Testis (tissue), 3 donors: ENCODE results near the gene PHLDB3. TPM values are rescaled to one million over a fixed set of nuclear protein-coding genes. Genes with fewer than 3 reads are reported as not detected.

Source experiments
- DNase-seq: peaks from one replicate; pipeline ENCODE4 v3.0.0-alpha.2; 2019
- H3K27ac ChIP-seq, 2 donors: fragments of 200-600 bp; sonication (generic); one replicate each; pipeline ENCODE4 v1.5.1; 2019
- H3K27me3 ChIP-seq: fragments of 200-600 bp; sonication (generic); one replicate; pipeline ENCODE4 v1.5.1; 2019
- H3K36me3 ChIP-seq: fragments of 200-600 bp; sonication (generic); one replicate; pipeline ENCODE4 v1.5.1; 2017; ENCODE audit warnings: low read depth; ENCODE audit errors: missing control alignments
- H3K4me1 ChIP-seq: fragments of 200-600 bp; sonication (generic); one replicate; pipeline ENCODE4 v1.5.1; 2019
- H3K4me3 ChIP-seq, 2 donors: fragments of 200-600 bp; sonication (generic); one replicate each; pipeline ENCODE4 v1.5.1; 2017 to 2019
- H3K9me3 ChIP-seq: fragments of 200-600 bp; sonication (generic); one replicate; pipeline ENCODE4 v1.5.1; 2017
- CTCF ChIP-seq, 3 experiments: fragments of 450-650 bp in 2 of 3; fragments of 200-600 bp in 1 of 3; sonication (generic) in 1 of 3; IDR thresholded peaks; one replicate each; pipeline ENCODE4 v1.5.1; 2016 to 2019; ENCODE audit warnings: antibody characterized with exemption in 3 of 3, mild to moderate bottlenecking in 2 of 3, moderate library complexity in 1 of 3
- POLR2A ChIP-seq: fragments of 450-650 bp; IDR thresholded peaks from one replicate; pipeline ENCODE4 v1.6.1; 2017; ENCODE audit warnings: antibody characterized with exemption, mild to moderate bottlenecking, moderate library complexity
- WGBS, 2 donors: methylation state at CpG; one replicate each; pipeline ENCODE4 v1.1.5; 2018; 5-methylcytosine and 5-hydroxymethylcytosine counted together
- intact Hi-C: fragments of 100-400 bp; cut with DNase I; formaldehyde crosslinking; loops from one replicate; pipeline ENCODE4 v1.15.1; 2023; ENCODE audit warnings: low total_unique reads
- polyA plus RNA-seq: library from polyadenylated mRNA; stranded (reverse); fragments of 350-450 nt; fragmentation: Illumina TruSeq; extraction: RNeasy Lipid Tissue Mini Kit (QIAGEN cat#74804); gene quantifications from one replicate; pipeline ENCODE4 v1.2.3, GENCODE V29; 2014; ENCODE audit warnings: low read depth, low replicate concordance; ENCODE audit not compliant: insufficient read depth
- total RNA-seq, 2 donors: library from RNA; depleted of rRNA; stranded (reverse); fragments of >200 nt; gene quantifications; one replicate each; pipeline ENCODE4 v1.2.3, GENCODE V29; 2016

PHLDB3 gene
- total and polyA plus RNA-seq, 3 donors from 2014 or later = 27.1 to 62.2 (median 28.3) TPM

- intact Hi-C loops = no loop called here
- H3K27ac ChIP-seq = no peak overlapping the region
- 85 to 86% methylated on average over 4 to 5 of the region's 5 CpGs for WGBS, 2 donors
- no peaks in the 10 kb centered on the region for H3K36me3 ChIP-seq
- TF ChIP-seq CTCF (IDR thresholded peaks at IDR 0.05) (no peak), POLR2A (no peak)
- H3K9me3 ChIP-seq = no peaks in the 10 kb centered on the region
- H3K4me1 ChIP-seq = no peaks in the 10 kb centered on the region
- H3K27me3 ChIP-seq = no peaks in the 10 kb centered on the region
- no peak for DNase-seq
- H3K4me3 ChIP-seq = no peak overlapping the region
These were observed 33.5 kb downstream of the PHLDB3 start for GRCh38 chr19:43471091-43471490.

- H3K4me1 ChIP-seq = no peaks in the 10 kb centered on the region
- intact Hi-C loops = no loop called here
- H3K36me3 ChIP-seq = no peaks in the 10 kb centered on the region
- no peaks in the 10 kb centered on the region for H3K27me3 ChIP-seq
- no peak overlapping the region for H3K27ac ChIP-seq
- no peak overlapping the region for H3K4me3 ChIP-seq
- 72 to 74% methylated on average over 6 to 10 of the region's 10 CpGs for WGBS, 2 donors
- no peaks in the 10 kb centered on the region for H3K9me3 ChIP-seq
- no peak for DNase-seq
- TF ChIP-seq POLR2A = no peak
- TF ChIP-seq CTCF (IDR thresholded peaks at IDR 0.05) = no peak
These were observed 34.3 kb downstream of the PHLDB3 start for GRCh38 chr19:43470288-43470687.

- WGBS, 2 donors = 69 to 83% methylated on average over 1 of the region's 1 CpG
- intact Hi-C loops = no loop called here
- no peaks in the 10 kb centered on the region for H3K27me3 ChIP-seq
- no peak overlapping the region for H3K27ac ChIP-seq
- H3K4me3 ChIP-seq = no peak overlapping the region
- DNase-seq = no peak
- H3K36me3 ChIP-seq = no peaks in the 10 kb centered on the region
- H3K9me3 ChIP-seq = no peaks in the 10 kb centered on the region
- H3K4me1 ChIP-seq = no peaks in the 10 kb centered on the region
- TF ChIP-seq CTCF (IDR thresholded peaks at IDR 0.05) = no peak
- TF ChIP-seq POLR2A = no peak
These were observed 35.4 kb downstream of the PHLDB3 start for GRCh38 chr19:43469160-43469480.

GRCh38 chr19:43468354-43469159 lies 36.0 kb downstream of the PHLDB3 start:
- Histone ChIP-seq H3K36me3 (no peaks in the 10 kb centered on the region), H3K27ac (no peak overlapping the region), H3K4me3 (no peak overlapping the region), H3K9me3 (no peaks in the 10 kb centered on the region), H3K27me3 (no peaks in the 10 kb centered on the region), H3K4me1 (no peaks in the 10 kb centered on the region)
- 93 to 94% methylated on average over 4 of the region's 4 CpGs for WGBS, 2 donors
- intact Hi-C loops = no loop called here
- TF ChIP-seq CTCF (IDR thresholded peaks at IDR 0.05) (no peak), POLR2A (no peak)
- no peak for DNase-seq

GRCh38 chr19:43467730-43468129 lies 36.8 kb downstream of the PHLDB3 start:
- H3K4me3 ChIP-seq = no peak overlapping the region
- no peak for DNase-seq
- intact Hi-C loops = no loop called here
- no peaks in the 10 kb centered on the region for H3K36me3 ChIP-seq
- TF ChIP-seq CTCF (IDR thresholded peaks at IDR 0.05) = no peak
- no peak for TF ChIP-seq POLR2A
- 90 to 92% methylated on average over 4 of the region's 4 CpGs for WGBS, 2 donors
- H3K4me1 ChIP-seq = peaks cover 2% of the 10 kb centered on the region
- no peaks in the 10 kb centered on the region for H3K9me3 ChIP-seq
- no peak overlapping the region for H3K27ac ChIP-seq
- no peaks in the 10 kb centered on the region for H3K27me3 ChIP-seq
